Left lung (tissue), 10 donors: Measurements from ENCODE around the gene OR51I1. TPM values are rescaled to one million over a fixed set of nuclear protein-coding genes. Genes with fewer than 3 reads are reported as not detected.

Source experiments
- ATAC-seq: fragments of 200-7000 bp; cut with Tn5 transposase; one replicate; pipeline ENCODE4 v1.9.1; 2020; ENCODE audit warnings: moderate library complexity
- DNase-seq, 4 donors: peaks; one replicate each; pipeline ENCODE4 v3.0.0-alpha.2; 2013 to 2020
- H3K27ac ChIP-seq, 2 donors: fragments of 200-600 bp; sonication (generic) in 1 of 2; one replicate each; pipeline versions ENCODE4 v1.5.0 to v1.8.0; 2020 to 2021
- H3K27me3 ChIP-seq, 2 donors: fragments of 200-600 bp; sonication (generic) in 1 of 2; one replicate each; pipeline versions ENCODE4 v1.5.0 to v1.8.0; 2020 to 2021
- H3K36me3 ChIP-seq, 2 donors: fragments of 200-600 bp; sonication (generic) in 1 of 2; one replicate each; pipeline versions ENCODE4 v1.5.0 to v1.8.0; 2020 to 2021
- H3K4me1 ChIP-seq, 2 donors: fragments of 200-600 bp; one replicate each; pipeline ENCODE4 v1.8.0; 2021
- H3K4me3 ChIP-seq, 2 donors: fragments of 200-600 bp; sonication (generic) in 1 of 2; one replicate each; pipeline versions ENCODE4 v1.5.0 to v1.8.0; 2020 to 2021; ENCODE audit warnings: mild to moderate bottlenecking in 1 of 2
- H3K9me3 ChIP-seq, 2 donors: fragments of 200-600 bp; sonication (generic) in 1 of 2; one replicate each; pipeline versions ENCODE4 v1.5.0 to v1.8.0; 2020 to 2021
- intact Hi-C, 2 donors: fragments of 100-400 bp; cut with DNase I; formaldehyde crosslinking; loops; one replicate each; pipeline versions ENCODE4 v1.11.2 to v1.14.2; 2022
- polyA plus RNA-seq, 6 donors: library from polyadenylated mRNA; unstranded; fragments of 120-200 nt; gene quantifications; one replicate each; pipeline ENCODE4 v1.2.1, GENCODE V29; 2013; ENCODE audit not compliant: insufficient read length in 6 of 6
- total RNA-seq, 2 donors: library from RNA; stranded (reverse); fragmentation: NEBNext Ultra II Directional; extraction: Animal tissue kit (Norgen Biotek cat#: 25700); gene quantifications; one replicate each; pipeline ENCODE4 v1.2.1, GENCODE V29; 2021
- TF ChIP-seq, protein P1 (sequence below), 2 donors: fragments of 200-600 bp; sonication (generic) in 1 of 2; IDR thresholded peaks; one replicate each; pipeline versions ENCODE4 v1.5.0 to v1.8.0; 2021; ENCODE audit warnings: antibody characterized with exemption in 2 of 2
- donor health status: DM: no; HTN: yes; CAD: no.
- donor health status: DM: no; HTN: no; CAD: no.

OR51I1 gene
- total and polyA plus RNA-seq, 8 donors: not detected

DNA sequence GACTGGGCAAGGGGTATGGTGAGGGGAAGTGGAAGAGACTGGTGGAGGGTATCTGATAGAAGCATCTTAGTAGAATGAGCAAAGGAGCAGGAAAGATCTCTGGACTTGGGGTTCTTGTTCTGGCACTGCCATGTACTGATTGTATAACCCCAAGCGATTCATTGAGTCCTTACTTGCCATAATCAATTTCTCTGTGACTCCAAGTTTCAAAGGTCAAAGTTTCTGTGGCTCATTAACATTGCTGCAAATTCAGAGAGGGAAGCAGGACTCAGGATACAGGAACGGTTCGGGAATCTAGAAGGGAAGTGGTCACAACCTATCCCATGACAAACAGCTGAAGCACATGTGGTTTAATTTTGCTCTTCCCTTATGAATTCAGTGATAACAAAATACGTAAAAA is 8.1 kb upstream of the OR51I1 start:
- H3K36me3 ChIP-seq: no peaks in the 10 kb centered on the region
- no peak overlapping the region for H3K4me3 ChIP-seq
- ATAC-seq (no peak), DNase-seq (no peak)
- intact Hi-C loops: no loop called here
- H3K27ac ChIP-seq: no peak overlapping the region
- TF ChIP-seq, protein P1, sequence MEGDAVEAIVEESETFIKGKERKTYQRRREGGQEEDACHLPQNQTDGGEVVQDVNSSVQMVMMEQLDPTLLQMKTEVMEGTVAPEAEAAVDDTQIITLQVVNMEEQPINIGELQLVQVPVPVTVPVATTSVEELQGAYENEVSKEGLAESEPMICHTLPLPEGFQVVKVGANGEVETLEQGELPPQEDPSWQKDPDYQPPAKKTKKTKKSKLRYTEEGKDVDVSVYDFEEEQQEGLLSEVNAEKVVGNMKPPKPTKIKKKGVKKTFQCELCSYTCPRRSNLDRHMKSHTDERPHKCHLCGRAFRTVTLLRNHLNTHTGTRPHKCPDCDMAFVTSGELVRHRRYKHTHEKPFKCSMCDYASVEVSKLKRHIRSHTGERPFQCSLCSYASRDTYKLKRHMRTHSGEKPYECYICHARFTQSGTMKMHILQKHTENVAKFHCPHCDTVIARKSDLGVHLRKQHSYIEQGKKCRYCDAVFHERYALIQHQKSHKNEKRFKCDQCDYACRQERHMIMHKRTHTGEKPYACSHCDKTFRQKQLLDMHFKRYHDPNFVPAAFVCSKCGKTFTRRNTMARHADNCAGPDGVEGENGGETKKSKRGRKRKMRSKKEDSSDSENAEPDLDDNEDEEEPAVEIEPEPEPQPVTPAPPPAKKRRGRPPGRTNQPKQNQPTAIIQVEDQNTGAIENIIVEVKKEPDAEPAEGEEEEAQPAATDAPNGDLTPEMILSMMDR (IDR thresholded peaks at IDR 0.05): no peak
- H3K9me3 ChIP-seq: no peaks in the 10 kb centered on the region
- H3K4me1 ChIP-seq: no peaks in the 10 kb centered on the region
- H3K27me3 ChIP-seq: no peaks in the 10 kb centered on the region

DNA sequence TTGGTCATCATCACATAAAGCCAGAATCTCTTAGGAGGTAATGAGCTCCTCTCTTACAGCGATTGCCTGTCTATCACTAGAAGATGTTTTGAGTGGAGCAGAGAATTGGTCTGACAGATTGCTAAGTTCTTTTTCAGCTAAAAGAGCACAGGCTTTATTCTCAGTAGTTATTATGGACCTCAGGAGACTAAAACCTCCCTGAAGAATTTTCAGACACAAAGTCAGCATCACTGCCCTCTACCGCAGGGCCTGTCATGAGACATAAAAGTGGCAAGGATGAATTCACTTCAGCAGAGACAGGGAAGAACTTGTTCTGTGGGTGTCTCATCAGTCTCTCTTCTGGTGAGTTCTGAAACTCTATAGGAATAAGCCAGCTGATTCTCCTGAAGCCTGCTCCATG is 7.7 kb upstream of the OR51I1 start, which contains the start of gene OR51I2:
Gene OR51I2, plus strand, starts transcription at position 301 of the 400 bp plus-strand sequence. CDS start 4,166 bp downstream, outside the sequence.
- DNase-seq: no peak
- no peak for ATAC-seq
- intact Hi-C loops: no loop called here
- no peak within 1 kb of the TSS for H3K4me3 ChIP-seq
- no peaks in the 10 kb centered on the region for H3K36me3 ChIP-seq
- TF ChIP-seq, protein P1 (IDR thresholded peaks at IDR 0.05): no peak
- no peak within 1 kb of the TSS for H3K27ac ChIP-seq
- H3K27me3 ChIP-seq: no peaks in the 10 kb centered on the region
- H3K9me3 ChIP-seq: no peaks in the 10 kb centered on the region
- no peaks in the 10 kb centered on the region for H3K4me1 ChIP-seq

DNA sequence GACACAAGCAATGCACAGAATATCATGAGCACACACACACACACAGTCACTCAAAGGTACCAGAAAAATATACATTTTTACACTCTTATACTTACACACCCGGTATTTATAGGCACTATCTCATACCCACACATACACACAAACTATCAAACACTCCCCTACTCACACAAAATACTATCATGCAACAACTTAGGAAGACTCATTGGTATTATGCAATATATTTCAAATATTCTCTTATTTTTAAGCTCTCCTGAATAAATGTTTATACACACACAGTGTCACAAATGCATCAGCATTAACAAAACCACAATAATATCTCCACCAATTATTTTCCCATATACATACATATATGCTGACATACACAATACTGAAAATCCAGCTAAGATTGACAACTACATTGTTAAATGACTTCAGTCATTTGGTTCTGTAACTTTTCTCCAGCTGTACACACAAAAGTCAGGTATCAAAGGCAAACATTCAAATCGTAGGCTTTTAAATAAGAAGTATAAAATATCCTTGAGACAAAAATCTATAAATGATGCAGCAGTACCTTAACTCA is 2.6 kb upstream of the OR51I1 start:
- Histone ChIP-seq H3K27ac (no peak overlapping the region), H3K27me3 (no peaks in the 10 kb centered on the region), H3K4me3 (no peak overlapping the region), H3K4me1 (no peaks in the 10 kb centered on the region), H3K9me3 (no peaks in the 10 kb centered on the region), H3K36me3 (no peaks in the 10 kb centered on the region)
- intact Hi-C loops: no loop called here
- ATAC-seq: no peak
- TF ChIP-seq, protein P1 (IDR thresholded peaks at IDR 0.05): no peak
- DNase-seq: no peak

DNA sequence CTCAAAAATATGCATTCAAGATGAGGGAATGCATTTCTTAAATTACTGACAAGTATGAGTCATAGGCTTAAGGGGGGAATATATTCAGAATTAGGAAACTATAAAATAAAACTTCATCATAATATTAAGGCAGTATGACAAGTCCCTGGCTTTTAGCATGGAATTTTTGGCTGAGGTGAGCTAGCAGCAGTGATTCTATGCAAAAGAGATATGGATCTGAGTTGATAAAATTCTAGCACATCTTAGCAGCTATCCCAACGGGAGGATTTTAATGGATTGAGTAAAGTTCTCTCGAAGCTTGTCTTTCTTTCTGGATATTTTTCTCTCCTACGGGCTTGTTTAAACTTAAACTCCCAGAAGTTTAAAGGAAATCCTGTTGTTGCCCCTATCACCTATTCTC is 18.2 kb downstream of the OR51I1 start:
- intact Hi-C loops: no loop called here
- Histone ChIP-seq H3K36me3 (no peaks in the 10 kb centered on the region), H3K27me3 (no peaks in the 10 kb centered on the region), H3K9me3 (no peaks in the 10 kb centered on the region), H3K4me1 (no peaks in the 10 kb centered on the region), H3K27ac (no peak overlapping the region), H3K4me3 (no peak overlapping the region)
- no peak for ATAC-seq
- TF ChIP-seq, protein P1 (IDR thresholded peaks at IDR 0.05): no peak
- DNase-seq: no peak

DNA sequence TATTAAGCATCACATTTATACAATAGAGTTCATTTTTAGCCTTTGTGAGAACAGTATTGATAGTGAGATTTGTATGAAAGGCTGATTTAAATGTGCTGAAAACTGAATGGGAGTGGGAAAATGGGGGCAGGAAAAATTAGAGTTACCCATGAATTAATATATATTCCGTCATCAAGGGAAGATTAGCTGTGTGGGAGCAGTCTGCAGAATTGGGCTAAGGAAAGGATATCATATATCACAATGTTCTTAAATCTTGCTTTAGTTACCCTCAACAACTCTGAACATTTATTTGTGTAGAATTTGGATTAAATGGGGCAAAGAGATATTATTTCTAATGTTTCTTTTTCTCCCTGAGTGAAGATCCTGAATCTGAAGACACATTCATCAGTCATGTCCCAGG is 19.5 kb downstream of the OR51I1 start, which contains the start of gene OR51Q1:
Gene OR51Q1, plus strand, starts transcription at position 301 of the 400 bp plus-strand sequence. Its CDS starts 90 bp downstream, at position 391.
- TF ChIP-seq, protein P1 (IDR thresholded peaks at IDR 0.05): no peak
- Histone ChIP-seq H3K4me3 (no peak within 1 kb of the TSS), H3K9me3 (no peaks in the 10 kb centered on the region), H3K36me3 (no peaks in the 10 kb centered on the region), H3K4me1 (no peaks in the 10 kb centered on the region), H3K27me3 (no peaks in the 10 kb centered on the region), H3K27ac (no peak within 1 kb of the TSS)
- ATAC-seq (no peak), DNase-seq (no peak)
- intact Hi-C loops: no loop called here
